GM12892 (cell line): Measurements from ENCODE around the gene STC2.

Experiments
- POLR2A ChIP-seq: IDR thresholded peaks from 2 replicates; pipeline ENCODE4 v1.6.1; 2011; ENCODE audit warnings: low read depth, low read length, control low read depth
- TAF1 ChIP-seq: IDR thresholded peaks from 2 replicates; pipeline ENCODE4 v1.6.1; 2011; ENCODE audit warnings: low read depth, mild to moderate bottlenecking, control low read depth, low read length, borderline replicate concordance

DNA sequence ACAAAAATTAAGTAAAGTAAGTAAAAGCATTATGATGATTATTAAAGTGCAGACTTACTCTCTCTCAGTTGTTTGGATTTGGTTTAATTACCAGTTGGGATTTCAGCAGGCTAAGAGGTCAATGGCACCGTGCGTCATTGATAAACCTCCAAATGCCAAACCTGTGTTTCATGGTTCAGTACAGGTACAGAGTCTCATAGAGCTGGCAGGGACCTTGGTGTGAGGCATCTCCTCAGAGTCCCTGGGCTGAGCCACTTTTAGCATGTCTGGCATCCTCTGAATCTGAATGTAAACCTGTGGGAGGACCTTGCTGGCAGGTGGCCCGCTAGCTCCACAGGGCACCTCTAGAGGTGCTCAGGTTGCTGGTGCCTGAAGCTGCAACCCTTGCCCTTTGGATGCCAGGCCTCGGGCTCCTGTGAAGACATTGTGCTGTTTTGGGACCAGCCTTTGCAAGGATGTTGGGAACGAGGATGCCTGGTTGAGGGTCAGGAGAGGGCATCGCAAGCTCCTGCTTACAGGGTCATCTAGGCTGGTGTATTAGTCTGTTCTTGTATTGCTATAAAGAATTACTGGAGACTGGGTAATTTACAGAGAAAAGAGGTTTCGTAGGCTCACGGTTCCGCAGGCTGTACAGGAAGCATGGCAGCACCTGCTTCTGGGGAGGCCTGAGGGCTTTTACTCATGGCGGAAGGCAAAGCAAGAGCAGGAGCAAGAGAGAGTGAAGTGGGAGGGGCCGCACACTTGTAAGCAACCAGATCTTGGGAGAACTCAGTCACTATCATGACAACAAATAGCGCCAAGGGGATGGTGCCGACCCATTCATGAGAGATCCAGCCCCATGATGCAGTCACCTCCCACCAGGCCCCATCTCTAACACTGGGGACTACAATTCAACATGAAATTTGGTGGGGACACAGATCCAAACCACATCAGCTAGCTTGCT, 14.9 kb upstream of the STC2 start:
- no peak for TF ChIP-seq TAF1
- no peak for TF ChIP-seq POLR2A
